ENCODE data around the gene CD244.
A peak's percentile ranks its signal among the peaks of the same experiment; 100 is the strongest.

The CD244 gene

GRCh38 chr1:160858097-160858496 lies 4.6 kb downstream of the CD244 start:
- Histone ChIP-seq H3K27ac (replicated peaks) (no peak overlapping the region; the same call in 1 of the 2 replicates), H3K4me3 (replicated peaks; ENCODE audit: insufficient read depth, low read length) (no peak overlapping the region), H3K27me3 (ENCODE audit: insufficient read depth, poor library complexity, severe bottlenecking) (no peaks in the 10 kb centered on the region)
- TF ChIP-seq GABPA (IDR thresholded peaks at IDR 0.05; ENCODE audit: low read depth) (no peak), SPI1 (IDR thresholded peaks at IDR 0.05; ENCODE audit: borderline replicate concordance, low read depth) (peak; percentile 36; the same call in 1 of the 2 replicates)
- peak in 1 of 2 experiments; percentile 66 for DNase-seq (ENCODE audit: low read depth in 1 of 2, low spot score in 1 of 2)

- Histone ChIP-seq H3K27me3 (ENCODE audit: insufficient read depth, poor library complexity, severe bottlenecking) (no peaks in the 10 kb centered on the region), H3K4me3 (replicated peaks; ENCODE audit: insufficient read depth, low read length) (no peak overlapping the region), H3K27ac (replicated peaks) (no peak overlapping the region)
- TF ChIP-seq CTCF (IDR thresholded peaks at IDR 0.05; ENCODE audit: insufficient read depth, low read length), result no peak
- no peak for TF ChIP-seq POLR2AphosphoS5 (IDR thresholded peaks at IDR 0.05; ENCODE audit: low read depth)
- no peak for TF ChIP-seq SPI1 (IDR thresholded peaks at IDR 0.05; ENCODE audit: borderline replicate concordance, low read depth)
- TF ChIP-seq REST (IDR thresholded peaks at IDR 0.05; ENCODE audit: insufficient replicate concordance, low read depth), result no peak
- TF ChIP-seq GABPA (IDR thresholded peaks at IDR 0.05; ENCODE audit: low read depth), result no peak
- DNase-seq (ENCODE audit: low read depth in 1 of 2, low spot score in 1 of 2), result no peak
These were observed 7.3 kb downstream of the CD244 start for GRCh38 chr1:160855181-160855981.

DNA sequence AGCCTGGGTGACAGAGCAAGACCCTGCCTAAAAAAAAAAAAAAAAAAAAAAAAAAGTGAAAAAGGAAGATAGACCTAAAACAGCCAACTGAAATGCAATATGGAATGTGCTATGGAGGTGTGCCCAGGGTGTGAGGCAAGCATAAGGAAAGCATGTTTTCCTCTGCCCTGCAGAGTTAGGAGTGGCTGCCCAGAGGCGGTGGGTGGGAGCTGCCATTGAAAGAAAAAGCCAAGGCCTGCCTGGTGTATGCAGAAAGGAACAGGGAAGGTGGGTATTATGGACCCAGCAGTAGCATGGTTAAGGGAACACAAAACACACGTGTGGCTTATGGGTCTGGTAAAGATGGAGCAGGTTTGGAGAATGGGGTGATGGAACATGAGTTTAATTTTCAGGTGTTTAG lies 8.9 kb downstream of the CD244 start:
- no peaks in the 10 kb centered on the region for H3K27me3 ChIP-seq (ENCODE audit: insufficient read depth, poor library complexity, severe bottlenecking)
- no peak for DNase-seq (ENCODE audit: low read depth in 1 of 2, low spot score in 1 of 2)
- TF ChIP-seq POLR2AphosphoS5 (IDR thresholded peaks at IDR 0.05; ENCODE audit: low read depth), result no peak
- no peak overlapping the region for H3K27ac ChIP-seq (replicated peaks)
- no peak overlapping the region for H3K4me3 ChIP-seq (replicated peaks; ENCODE audit: insufficient read depth, low read length)

- H3K27me3 ChIP-seq (ENCODE audit: insufficient read depth, poor library complexity, severe bottlenecking), result no peaks in the 10 kb centered on the region
- TF ChIP-seq REST (IDR thresholded peaks at IDR 0.05; ENCODE audit: insufficient replicate concordance, low read depth) (no peak), SPI1 (IDR thresholded peaks at IDR 0.05; ENCODE audit: borderline replicate concordance, low read depth) (no peak), POLR2AphosphoS5 (IDR thresholded peaks at IDR 0.05; ENCODE audit: low read depth) (no peak), CTCF (IDR thresholded peaks at IDR 0.05; ENCODE audit: insufficient read depth, low read length) (no peak), GABPA (IDR thresholded peaks at IDR 0.05; ENCODE audit: low read depth) (no peak)
- DNase-seq (ENCODE audit: low read depth in 1 of 2, low spot score in 1 of 2), result no peak
- no peak overlapping the region for H3K27ac ChIP-seq (replicated peaks)
- no peak overlapping the region for H3K4me3 ChIP-seq (replicated peaks; ENCODE audit: insufficient read depth, low read length)
These were observed 9.7 kb downstream of the CD244 start for GRCh38 chr1:160853014-160853413.
